Astrocyte (in vitro differentiated cells and primary cell): ENCODE data around the gene EML1. TPM values are rescaled to one million over a fixed set of nuclear protein-coding genes. Genes with fewer than 3 reads are reported as not detected.

ENCODE experiments used
- DNase-seq: peaks from one replicate; pipeline ENCODE4 v3.0.0-alpha.2; 2010; ENCODE audit warnings: low read depth
- FAIRE-seq: peaks from 2 replicates; lab custom pipeline; 2011; peaks lifted over from hg19 to GRCh38; lab: Jason Lieb, UNC
- H2AFZ ChIP-seq: 2 replicates; pipeline ENCODE4 v1.6.0; 2012; ENCODE audit warnings: low read depth, low read length, inconsistent platforms
- H3K27ac ChIP-seq: 2 replicates; pipeline ENCODE4 v1.5.1; 2011; ENCODE audit warnings: low read depth, low read length, inconsistent platforms
- H3K27me3 ChIP-seq: 2 replicates; pipeline ENCODE4 v1.6.0; 2011; ENCODE audit warnings: low read length, inconsistent platforms; ENCODE audit not compliant: insufficient read depth
- H3K36me3 ChIP-seq: 2 replicates; pipeline ENCODE4 v1.5.1; 2011; ENCODE audit warnings: low read length, inconsistent platforms; ENCODE audit not compliant: insufficient read depth
- H3K4me1 ChIP-seq: 2 replicates; pipeline ENCODE4 v1.5.1; 2011; ENCODE audit warnings: low read length, inconsistent platforms; ENCODE audit not compliant: insufficient read depth
- H3K4me2 ChIP-seq: 2 replicates; pipeline ENCODE4 v1.6.0; 2012; ENCODE audit warnings: low read length, inconsistent platforms
- H3K4me3 ChIP-seq: 2 replicates; pipeline ENCODE4 v1.5.1; 2011; ENCODE audit warnings: low read depth, mild to moderate bottlenecking, low read length, inconsistent platforms; ENCODE audit not compliant: insufficient read depth
- H3K79me2 ChIP-seq: 2 replicates; pipeline ENCODE4 v1.6.0; 2012; ENCODE audit warnings: mild to moderate bottlenecking, low read length, inconsistent platforms; ENCODE audit not compliant: insufficient read depth
- H3K9ac ChIP-seq: 2 replicates; pipeline ENCODE4 v1.6.0; 2012; ENCODE audit warnings: mild to moderate bottlenecking, low read length, inconsistent platforms
- H3K9me3 ChIP-seq: 2 replicates; pipeline ENCODE4 v1.5.1; 2012; ENCODE audit warnings: low read depth, mild to moderate bottlenecking, low read length, inconsistent platforms; ENCODE audit not compliant: insufficient read depth
- H4K20me1 ChIP-seq: 2 replicates; pipeline ENCODE4 v1.6.0; 2012; ENCODE audit warnings: low read length, inconsistent platforms; ENCODE audit not compliant: insufficient read depth
- H3K27ac Mint-ChIP-seq: one replicate; pipeline ENCODE4 v1.8.0; 2021; ENCODE audit warnings: mild to moderate bottlenecking, mixed read lengths; ENCODE audit not compliant: unreplicated experiment
- H3K27me3 Mint-ChIP-seq: one replicate; pipeline ENCODE4 v1.8.0; 2021; ENCODE audit warnings: low read depth, mixed read lengths; ENCODE audit not compliant: unreplicated experiment
- H3K36me3 Mint-ChIP-seq: one replicate; pipeline ENCODE4 v1.8.0; 2021; ENCODE audit warnings: low read depth, mixed read lengths; ENCODE audit not compliant: unreplicated experiment
- H3K4me1 Mint-ChIP-seq: one replicate; pipeline ENCODE4 v1.8.0; 2021; ENCODE audit warnings: low read depth, mixed read lengths; ENCODE audit not compliant: unreplicated experiment
- H3K4me3 Mint-ChIP-seq: one replicate; pipeline ENCODE4 v1.8.0; 2021; ENCODE audit warnings: mild to moderate bottlenecking, moderate library complexity, mixed read lengths; ENCODE audit not compliant: unreplicated experiment
- H3K9me3 Mint-ChIP-seq: one replicate; pipeline ENCODE4 v1.8.0; 2021; ENCODE audit warnings: mild to moderate bottlenecking, mixed read lengths; ENCODE audit not compliant: unreplicated experiment
- CTCF ChIP-seq: IDR thresholded peaks from 2 replicates; pipeline ENCODE4 v1.5.1; 2011; ENCODE audit warnings: low read depth, mild to moderate bottlenecking, inconsistent platforms, low read length, moderate library complexity; ENCODE audit not compliant: insufficient read depth
- EZH2 ChIP-seq: IDR thresholded peaks from 2 replicates; pipeline ENCODE4 v1.6.1; 2012; ENCODE audit warnings: mild to moderate bottlenecking, low read length, inconsistent platforms; ENCODE audit not compliant: insufficient read depth
- total RNA-seq: library from RNA; stranded (reverse); gene quantifications from 2 replicates; pipeline ENCODE4 v1.2.1, GENCODE V29; 2021

Gene EML1
- total RNA-seq, 1 donor from 2014 or later, result 17.1 TPM

- DNase-seq, result no peak
- Mint-ChIP-seq H3K4me3 (no peak overlapping the region), H3K4me1 (no peaks in the 10 kb centered on the region), H3K36me3 (peaks cover 9% of the 10 kb centered on the region), H3K27ac (no peak overlapping the region), H3K27me3 (peaks cover 2% of the 10 kb centered on the region), H3K9me3 (no peaks in the 10 kb centered on the region)
- H3K79me2 ChIP-seq, result no peaks in the 10 kb centered on the region
- peaks cover 7% of the 10 kb centered on the region for H4K20me1 ChIP-seq
- no peak for FAIRE-seq
- H3K27me3 ChIP-seq, result no peaks in the 10 kb centered on the region
- no peak overlapping the region for H3K27ac ChIP-seq
- H3K36me3 ChIP-seq, result peaks cover 3% of the 10 kb centered on the region
- H3K9ac ChIP-seq, result no peak overlapping the region
- H3K4me2 ChIP-seq, result no peak overlapping the region
- no peak overlapping the region for H2AFZ ChIP-seq
- TF ChIP-seq EZH2 (no peak), CTCF (no peak)
- no peak overlapping the region for H3K4me3 ChIP-seq
- no peaks in the 10 kb centered on the region for H3K9me3 ChIP-seq
- H3K4me1 ChIP-seq, result no peaks in the 10 kb centered on the region
Observed at GRCh38 chr14:99943620-99944019, 150.4 kb downstream of the EML1 start.

GRCh38 chr14:99944241-99944651, 151.0 kb downstream of the EML1 start:
- Histone ChIP-seq H3K36me3 (peaks cover 3% of the 10 kb centered on the region), H3K27ac (no peak overlapping the region), H3K9ac (no peak overlapping the region), H3K4me1 (no peaks in the 10 kb centered on the region), H4K20me1 (peaks cover 7% of the 10 kb centered on the region), H3K9me3 (no peaks in the 10 kb centered on the region), H3K79me2 (no peaks in the 10 kb centered on the region), H3K4me2 (no peak overlapping the region), H3K27me3 (no peaks in the 10 kb centered on the region), H2AFZ (no peak overlapping the region), H3K4me3 (no peak overlapping the region)
- H3K27ac Mint-ChIP-seq, result no peak overlapping the region
- no peak overlapping the region for H3K4me3 Mint-ChIP-seq
- no peaks in the 10 kb centered on the region for H3K4me1 Mint-ChIP-seq
- peaks cover 9% of the 10 kb centered on the region for H3K36me3 Mint-ChIP-seq
- TF ChIP-seq EZH2 (no peak), CTCF (no peak)
- FAIRE-seq (no peak), DNase-seq (no peak)
- H3K9me3 Mint-ChIP-seq, result no peaks in the 10 kb centered on the region
- peaks cover 2% of the 10 kb centered on the region for H3K27me3 Mint-ChIP-seq

GRCh38 chr14:99945732-99946651, 152.8 kb downstream of the EML1 start:
- Mint-ChIP-seq H3K4me3 (no peak overlapping the region), H3K27me3 (peaks cover 2% of the 10 kb centered on the region), H3K4me1 (peaks cover 8% of the 10 kb centered on the region), H3K9me3 (no peaks in the 10 kb centered on the region), H3K36me3 (peaks cover 6% of the 10 kb centered on the region), H3K27ac (no peak overlapping the region)
- Histone ChIP-seq H3K79me2 (no peaks in the 10 kb centered on the region), H2AFZ (no peak overlapping the region), H4K20me1 (peaks cover 7% of the 10 kb centered on the region), H3K27ac (no peak overlapping the region), H3K4me3 (no peak overlapping the region), H3K27me3 (peaks cover 3% of the 10 kb centered on the region), H3K9me3 (no peaks in the 10 kb centered on the region), H3K9ac (no peak overlapping the region), H3K36me3 (no peaks in the 10 kb centered on the region), H3K4me1 (peaks cover 7% of the 10 kb centered on the region), H3K4me2 (no peak overlapping the region)
- no peak for DNase-seq
- no peak for FAIRE-seq
- no peak for TF ChIP-seq CTCF
- TF ChIP-seq EZH2, result no peak
